ENCODE results near the gene PTMS. TPM values are rescaled to one million over a fixed set of nuclear protein-coding genes. Genes with fewer than 3 reads are reported as not detected.

The PTMS gene
- total and polyA plus RNA-seq, 2 experiments from 2014 or later: 180 to 315 TPM

DNA sequence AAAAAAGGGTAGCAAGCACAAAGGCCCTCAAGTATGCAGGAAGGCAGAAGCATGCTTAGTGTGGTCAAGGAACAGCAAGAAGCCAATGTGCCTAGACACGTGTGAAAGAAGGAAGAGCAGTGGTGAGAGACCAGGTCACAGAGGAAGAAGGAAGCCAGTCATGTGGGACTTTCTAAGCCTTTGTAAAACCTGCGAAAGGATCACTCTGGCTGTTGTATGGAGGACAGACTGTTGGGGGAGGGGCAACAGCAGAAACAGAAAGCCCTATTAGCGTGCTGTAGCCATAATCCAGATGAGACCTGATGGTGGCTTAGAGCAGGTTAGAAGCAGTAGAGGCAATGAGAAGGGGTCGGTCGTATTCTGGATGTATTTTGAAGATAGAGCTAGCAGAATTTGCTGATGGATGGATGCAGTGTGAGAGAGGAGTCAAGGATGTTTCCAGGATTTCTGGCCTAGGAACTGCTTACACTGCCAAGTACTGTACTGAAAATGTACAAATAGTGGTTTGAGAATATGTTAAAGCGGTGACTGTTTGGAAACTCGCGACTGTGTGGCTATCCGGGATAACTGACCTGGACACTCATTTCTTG lies 7.6 kb upstream of the PTMS start:
- peak; percentile 5 for DNase-seq (ENCODE audit: low spot score)
- 86% methylated on average over 9 of the region's 9 CpGs for WGBS (ENCODE audit: low lambda C conversion rate, missing lambda C conversion rate)
- no peaks in the 10 kb centered on the region for H3K79me2 ChIP-seq
- no peaks in the 10 kb centered on the region for H3K36me3 ChIP-seq (replicated peaks; ENCODE audit: insufficient read depth, low read depth)
- TF ChIP-seq EZH2 (IDR thresholded peaks at IDR 0.05; ENCODE audit: borderline replicate concordance): no peak
- no peak for TF ChIP-seq EZH2phosphoT487 (IDR thresholded peaks at IDR 0.05; ENCODE audit: low read depth, severe bottlenecking, unreplicated experiment)
- TF ChIP-seq CTCF (IDR thresholded peaks at IDR 0.05; ENCODE audit: poor library complexity): no peak
- H3K27me3 ChIP-seq: no peaks in the 10 kb centered on the region
- H3K4me3 ChIP-seq: no peak overlapping the region
- H3K9me3 ChIP-seq (ENCODE audit: low read depth): no peaks in the 10 kb centered on the region
- no peak overlapping the region for H2AFZ ChIP-seq
- H3K4me2 ChIP-seq: no peak overlapping the region
- no peak overlapping the region for H3K27ac ChIP-seq
- H4K20me1 ChIP-seq (ENCODE audit: insufficient read depth, poor library complexity, severe bottlenecking): no peaks in the 10 kb centered on the region
- no peaks in the 10 kb centered on the region for H3K9me2 ChIP-seq (replicated peaks; ENCODE audit: insufficient read depth)
- H3K4me1 ChIP-seq (ENCODE audit: insufficient read depth): peaks cover 21% of the 10 kb centered on the region

GRCh38 chr12:6759741-6760140 lies 6.4 kb upstream of the PTMS start:
- Histone ChIP-seq H3K79me2 (no peaks in the 10 kb centered on the region), H3K36me3 (replicated peaks; ENCODE audit: insufficient read depth, low read depth) (no peaks in the 10 kb centered on the region), H3K27me3 (no peaks in the 10 kb centered on the region), H4K20me1 (ENCODE audit: insufficient read depth, poor library complexity, severe bottlenecking) (no peaks in the 10 kb centered on the region), H3K4me3 (no peak overlapping the region), H3K9me3 (ENCODE audit: low read depth) (no peaks in the 10 kb centered on the region), H3K4me1 (ENCODE audit: insufficient read depth) (peaks cover 27% of the 10 kb centered on the region), H2AFZ (no peak overlapping the region), H3K9me2 (replicated peaks; ENCODE audit: insufficient read depth) (no peaks in the 10 kb centered on the region), H3K27ac (peak overlapping the region; percentile 11), H3K4me2 (no peak overlapping the region)
- no peak for DNase-seq (ENCODE audit: low spot score)
- TF ChIP-seq CTCF (IDR thresholded peaks at IDR 0.05; ENCODE audit: poor library complexity) (no peak), EZH2 (IDR thresholded peaks at IDR 0.05; ENCODE audit: borderline replicate concordance) (no peak), EZH2phosphoT487 (IDR thresholded peaks at IDR 0.05; ENCODE audit: low read depth, severe bottlenecking, unreplicated experiment) (no peak)
- WGBS (ENCODE audit: low lambda C conversion rate, missing lambda C conversion rate): 84% methylated on average over 5 of the region's 5 CpGs

GRCh38 chr12:6763380-6763779 lies 2.8 kb upstream of the PTMS start:
- no peak overlapping the region for H3K4me3 ChIP-seq
- peak overlapping the region; percentile 8 for H2AFZ ChIP-seq
- no peaks in the 10 kb centered on the region for H3K36me3 ChIP-seq (replicated peaks; ENCODE audit: insufficient read depth, low read depth)
- TF ChIP-seq CTCF (IDR thresholded peaks at IDR 0.05; ENCODE audit: poor library complexity) (no peak), EZH2phosphoT487 (IDR thresholded peaks at IDR 0.05; ENCODE audit: low read depth, severe bottlenecking, unreplicated experiment) (no peak), EZH2 (IDR thresholded peaks at IDR 0.05; ENCODE audit: borderline replicate concordance) (no peak)
- H3K9me3 ChIP-seq (ENCODE audit: low read depth): no peaks in the 10 kb centered on the region
- peaks cover 16% of the 10 kb centered on the region for H3K79me2 ChIP-seq
- no peaks in the 10 kb centered on the region for H3K27me3 ChIP-seq
- peak overlapping the region; percentile 55 for H3K4me2 ChIP-seq
- WGBS (ENCODE audit: low lambda C conversion rate, missing lambda C conversion rate): 58% methylated on average over 4 of the region's 4 CpGs
- H3K9me2 ChIP-seq (replicated peaks; ENCODE audit: insufficient read depth): no peaks in the 10 kb centered on the region
- H4K20me1 ChIP-seq (ENCODE audit: insufficient read depth, poor library complexity, severe bottlenecking): peaks cover 11% of the 10 kb centered on the region
- peaks cover 43% of the 10 kb centered on the region for H3K4me1 ChIP-seq (ENCODE audit: insufficient read depth)
- DNase-seq (ENCODE audit: low spot score): no peak
- peak overlapping the region; percentile 86 for H3K27ac ChIP-seq
